Caco-2 (cell line): Measurements from ENCODE around the gene ZNF644. TPM values are rescaled to one million over a fixed set of nuclear protein-coding genes. Genes with fewer than 3 reads are reported as not detected.

Source experiments
- BruUV-seq: library from RNA; stranded (reverse); fragments of 400-500 nt; replicated peaks from 2 replicates; lab custom pipeline; 2021; lab: Mats Ljungman, UMichigan
- CTCF ChIA-PET: fragments of 300-600 bp; sonication (Branson Sonifier 250); formaldehyde crosslinking; loops from one replicate; lab custom pipeline; 2022; ENCODE audit warnings: antibody characterized with exemption; lab: Charles Lee
- POLR2A ChIA-PET: fragments of 300-600 bp; sonication (Branson Sonifier 250); formaldehyde crosslinking; loops from one replicate; lab custom pipeline; 2022; ENCODE audit warnings: antibody characterized with exemption; lab: Charles Lee
- DNase-seq, 2 experiments: peaks; one replicate each; pipeline versions ENCODE4 v3.0.0 to v3.0.0-alpha.2; 2020 to 2022
- H3K27me3 ChIP-seq: replicated peaks from 2 replicates; pipeline ENCODE4 v1.6.0; 2011; ENCODE audit warnings: low read length; ENCODE audit not compliant: control insufficient read depth, insufficient read depth
- H3K36me3 ChIP-seq: 2 replicates; pipeline ENCODE4 v1.5.1; 2011; ENCODE audit warnings: low read length; ENCODE audit not compliant: control insufficient read depth, insufficient read depth
- H3K4me1 ChIP-seq: fragments of 250-450 bp; sonication (Bioruptor Pico); 2 replicates; pipeline ENCODE4 v1.5.1; 2020; ENCODE audit warnings: mild to moderate bottlenecking
- H3K4me3 ChIP-seq: 2 replicates; pipeline ENCODE4 v1.5.1; 2011; ENCODE audit warnings: low read depth, mild to moderate bottlenecking, control low read depth, low read length
- H3K9me3 ChIP-seq: fragments of 250-450 bp; sonication (Bioruptor Pico); 2 replicates; pipeline ENCODE4 v1.5.1; 2020; ENCODE audit warnings: mild to moderate bottlenecking, moderate library complexity
- H3K27ac Mint-ChIP-seq: one replicate; pipeline ENCODE4 v1.8.0; 2022; ENCODE audit warnings: mixed read lengths; ENCODE audit not compliant: unreplicated experiment
- H3K27me3 Mint-ChIP-seq: one replicate; pipeline ENCODE4 v1.8.0; 2022; ENCODE audit warnings: mixed read lengths; ENCODE audit not compliant: insufficient read depth, unreplicated experiment
- H3K36me3 Mint-ChIP-seq: one replicate; pipeline ENCODE4 v1.8.0; 2022; ENCODE audit warnings: mild to moderate bottlenecking, mixed read lengths; ENCODE audit not compliant: insufficient read depth, unreplicated experiment
- H3K4me1 Mint-ChIP-seq: one replicate; pipeline ENCODE4 v1.8.0; 2022; ENCODE audit warnings: low read depth, mixed read lengths; ENCODE audit not compliant: unreplicated experiment
- H3K4me3 Mint-ChIP-seq: one replicate; pipeline ENCODE4 v1.8.0; 2022; ENCODE audit warnings: mild to moderate bottlenecking, moderate library complexity, mixed read lengths; ENCODE audit not compliant: unreplicated experiment
- H3K9me3 Mint-ChIP-seq: one replicate; pipeline ENCODE4 v1.8.0; 2022; ENCODE audit warnings: mixed read lengths; ENCODE audit not compliant: unreplicated experiment
- intact Hi-C: fragments of 100-400 bp; cut with micrococcal nuclease; formaldehyde crosslinking; loops from one replicate; pipeline ENCODE4 v1.10.0; 2022; ENCODE audit not compliant: unreplicated experiment
- total RNA-seq: library from RNA; stranded (reverse); gene quantifications from 2 replicates; pipeline ENCODE4 v1.2.3, GENCODE V29; 2022
- TF ChIP-seq, protein P1 (sequence below), 2 experiments: fragments of 200-600 bp in 1 of 2; IDR thresholded peaks; 1 replicate in 1 of 2; 2 replicates in 1 of 2; pipeline versions ENCODE4 v1.5.1 to v1.8.0; 2011 to 2022; ENCODE audit warnings: antibody characterized with exemption in 1 of 2, control low read depth in 1 of 2, inconsistent platforms in 1 of 2, low read depth in 1 of 2, low read length in 1 of 2, mild to moderate bottlenecking in 1 of 2, moderate library complexity in 1 of 2; ENCODE audit not compliant: insufficient read depth in 1 of 2, severe bottlenecking in 1 of 2, unreplicated experiment in 1 of 2

Gene ZNF644
- total RNA-seq, 1 experiment from 2014 or later, result 32.5 TPM

DNA sequence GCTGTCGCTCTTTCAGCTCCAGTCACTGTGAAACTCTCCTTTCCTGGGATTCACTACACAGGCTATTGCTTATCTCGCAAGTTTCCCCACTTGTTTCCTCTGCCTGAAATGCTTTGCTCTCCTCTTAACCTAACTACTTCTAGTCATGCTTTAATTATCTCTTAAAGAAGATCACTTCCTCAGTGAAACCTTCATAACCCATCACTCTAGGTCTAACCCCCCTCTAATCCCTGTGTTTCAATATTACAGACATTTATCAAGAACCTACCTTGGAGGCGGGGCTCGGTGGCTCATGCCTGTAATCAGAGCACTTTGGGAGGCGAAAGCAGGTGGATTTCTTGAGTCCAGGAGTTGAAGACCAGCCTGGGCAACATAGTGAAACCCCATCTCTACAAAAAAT, 16.7 kb upstream of the ZNF644 start:
- H3K4me3 ChIP-seq, result no peak overlapping the region
- no peaks in the 10 kb centered on the region for H3K36me3 Mint-ChIP-seq
- intact Hi-C loops, result no loop called here
- CTCF ChIA-PET, result no interaction called here
- H3K9me3 ChIP-seq, result no peaks in the 10 kb centered on the region
- no peaks in the 10 kb centered on the region for H3K9me3 Mint-ChIP-seq
- no peak for DNase-seq
- POLR2A ChIA-PET, result no interaction called here
- H3K4me3 Mint-ChIP-seq, result no peak overlapping the region
- peaks cover 20% of the 10 kb centered on the region for H3K4me1 Mint-ChIP-seq
- H3K27me3 Mint-ChIP-seq, result no peaks in the 10 kb centered on the region
- BruUV-seq, result no TSS peak
- H3K27ac Mint-ChIP-seq, result no peak overlapping the region
- no peaks in the 10 kb centered on the region for H3K27me3 ChIP-seq
- TF ChIP-seq, protein P1, sequence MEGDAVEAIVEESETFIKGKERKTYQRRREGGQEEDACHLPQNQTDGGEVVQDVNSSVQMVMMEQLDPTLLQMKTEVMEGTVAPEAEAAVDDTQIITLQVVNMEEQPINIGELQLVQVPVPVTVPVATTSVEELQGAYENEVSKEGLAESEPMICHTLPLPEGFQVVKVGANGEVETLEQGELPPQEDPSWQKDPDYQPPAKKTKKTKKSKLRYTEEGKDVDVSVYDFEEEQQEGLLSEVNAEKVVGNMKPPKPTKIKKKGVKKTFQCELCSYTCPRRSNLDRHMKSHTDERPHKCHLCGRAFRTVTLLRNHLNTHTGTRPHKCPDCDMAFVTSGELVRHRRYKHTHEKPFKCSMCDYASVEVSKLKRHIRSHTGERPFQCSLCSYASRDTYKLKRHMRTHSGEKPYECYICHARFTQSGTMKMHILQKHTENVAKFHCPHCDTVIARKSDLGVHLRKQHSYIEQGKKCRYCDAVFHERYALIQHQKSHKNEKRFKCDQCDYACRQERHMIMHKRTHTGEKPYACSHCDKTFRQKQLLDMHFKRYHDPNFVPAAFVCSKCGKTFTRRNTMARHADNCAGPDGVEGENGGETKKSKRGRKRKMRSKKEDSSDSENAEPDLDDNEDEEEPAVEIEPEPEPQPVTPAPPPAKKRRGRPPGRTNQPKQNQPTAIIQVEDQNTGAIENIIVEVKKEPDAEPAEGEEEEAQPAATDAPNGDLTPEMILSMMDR (IDR thresholded peaks at IDR 0.05; ENCODE audit: insufficient read depth in 1 of 2, low read depth in 1 of 2, low read length in 1 of 2, severe bottlenecking in 1 of 2, unreplicated experiment in 1 of 2), result no peak
- H3K36me3 ChIP-seq, result no peaks in the 10 kb centered on the region
- 0 out of 2 replicates have a peak, but pooled peaks cover 6% of the 10 kb centered on the region for H3K4me1 ChIP-seq

DNA sequence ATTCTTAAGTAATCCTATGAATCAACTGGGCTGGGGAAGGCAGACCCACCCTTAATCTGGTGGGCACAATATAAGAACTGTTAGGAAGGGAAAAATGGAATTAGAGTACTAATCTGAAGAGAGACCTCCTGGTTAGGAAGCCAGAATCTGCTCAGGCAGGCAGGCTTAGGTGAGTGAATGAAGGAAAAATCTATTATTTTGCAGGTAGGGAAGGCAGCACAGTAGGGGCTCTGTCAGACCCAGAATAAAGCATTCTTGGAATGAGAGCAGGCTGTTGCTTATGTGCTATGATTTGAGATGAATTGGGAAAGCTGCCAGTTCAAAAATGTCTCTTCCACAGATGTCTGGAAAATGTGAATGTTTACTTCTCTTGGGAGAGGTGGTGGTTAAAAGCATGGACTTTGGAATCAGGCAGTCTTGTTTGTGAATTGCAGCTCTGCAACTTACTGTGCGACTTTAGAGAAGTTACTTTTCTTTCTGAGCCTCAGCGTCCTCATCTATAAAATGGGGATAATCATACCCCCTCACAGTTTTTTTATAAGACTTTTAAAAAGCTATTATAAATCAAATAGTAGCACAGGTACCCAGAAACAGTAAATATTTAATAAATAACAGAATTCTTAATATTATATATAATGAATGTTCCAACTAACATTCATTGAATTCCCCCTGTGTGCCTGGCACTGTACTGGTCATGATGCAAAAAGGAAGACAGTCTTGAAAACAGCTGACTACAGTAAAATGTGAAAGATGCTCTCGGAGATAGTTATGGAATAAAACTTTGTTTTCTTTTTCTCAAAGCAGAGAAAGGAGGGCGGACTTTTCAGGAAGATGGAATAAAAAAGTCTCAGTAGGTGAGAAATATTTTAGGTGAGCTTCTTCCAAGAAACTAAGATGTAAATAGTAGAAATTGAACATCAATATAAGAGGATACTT, 15.3 kb upstream of the ZNF644 start:
- H3K9me3 ChIP-seq, result no peaks in the 10 kb centered on the region
- H3K4me1 Mint-ChIP-seq, result peaks cover 20% of the 10 kb centered on the region
- no peaks in the 10 kb centered on the region for H3K27me3 ChIP-seq
- H3K36me3 ChIP-seq, result no peaks in the 10 kb centered on the region
- peak in 1 of 2 experiments; percentile 17 for DNase-seq
- intact Hi-C loops, result no loop called here
- TF ChIP-seq, protein P1 (IDR thresholded peaks at IDR 0.05; ENCODE audit: insufficient read depth in 1 of 2, low read depth in 1 of 2, low read length in 1 of 2, severe bottlenecking in 1 of 2, unreplicated experiment in 1 of 2), result no peak
- H3K4me3 ChIP-seq, result no peak overlapping the region
- ChIA-PET POLR2A (no interaction called here), CTCF (interaction anchor here (0.5 kb wide), 1 partner anchor 10 kb away, joined by 3 read pairs; no protein-coding TSS in a partner anchor)
- no peaks in the 10 kb centered on the region for H3K27me3 Mint-ChIP-seq
- no peaks in the 10 kb centered on the region for H3K9me3 Mint-ChIP-seq
- no TSS peak for BruUV-seq
- H3K27ac Mint-ChIP-seq, result no peak overlapping the region
- H3K4me1 ChIP-seq, result 0 out of 2 replicates have a peak, but pooled peaks cover 6% of the 10 kb centered on the region
- no peaks in the 10 kb centered on the region for H3K36me3 Mint-ChIP-seq
- H3K4me3 Mint-ChIP-seq, result no peak overlapping the region

DNA sequence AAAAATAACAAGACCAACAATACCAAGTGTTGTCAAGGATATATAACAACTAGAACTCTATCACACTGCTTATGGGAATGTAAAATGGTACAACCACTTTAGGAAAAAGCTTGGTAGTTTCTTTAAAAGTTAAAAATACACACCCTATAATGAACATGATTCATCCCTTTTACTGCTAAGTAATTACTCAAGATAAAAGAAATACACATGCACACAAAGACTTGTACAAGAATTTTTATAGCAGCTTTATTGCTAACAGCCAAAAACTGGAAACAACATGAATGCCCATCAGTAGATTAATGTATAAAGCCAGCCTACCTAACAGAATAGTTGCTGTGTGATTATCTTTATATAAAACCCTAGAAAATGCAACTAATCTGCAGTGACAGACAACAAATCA, 10.5 kb upstream of the ZNF644 start:
- Mint-ChIP-seq H3K36me3 (no peaks in the 10 kb centered on the region), H3K4me1 (peaks cover 8% of the 10 kb centered on the region), H3K4me3 (no peak overlapping the region), H3K27ac (no peak overlapping the region), H3K27me3 (no peaks in the 10 kb centered on the region), H3K9me3 (no peaks in the 10 kb centered on the region)
- no TSS peak for BruUV-seq
- H3K9me3 ChIP-seq, result no peaks in the 10 kb centered on the region
- 0 out of 2 replicates have a peak, but pooled peaks cover 6% of the 10 kb centered on the region for H3K4me1 ChIP-seq
- CTCF ChIA-PET, result no interaction called here
- POLR2A ChIA-PET, result no interaction called here
- TF ChIP-seq, protein P1 (IDR thresholded peaks at IDR 0.05; ENCODE audit: insufficient read depth in 1 of 2, low read depth in 1 of 2, low read length in 1 of 2, severe bottlenecking in 1 of 2, unreplicated experiment in 1 of 2), result no peak
- no peaks in the 10 kb centered on the region for H3K36me3 ChIP-seq
- no peak for DNase-seq
- intact Hi-C loops, result no loop called here
- no peaks in the 10 kb centered on the region for H3K27me3 ChIP-seq
- H3K4me3 ChIP-seq, result no peak overlapping the region
